ENCODE measurements around the gene ARHGEF12. TPM values are rescaled to one million over a fixed set of nuclear protein-coding genes. Genes with fewer than 3 reads are reported as not detected.

ARHGEF12 gene
- total RNA-seq, 1 experiment from 2014 or later = 132 TPM

DNA sequence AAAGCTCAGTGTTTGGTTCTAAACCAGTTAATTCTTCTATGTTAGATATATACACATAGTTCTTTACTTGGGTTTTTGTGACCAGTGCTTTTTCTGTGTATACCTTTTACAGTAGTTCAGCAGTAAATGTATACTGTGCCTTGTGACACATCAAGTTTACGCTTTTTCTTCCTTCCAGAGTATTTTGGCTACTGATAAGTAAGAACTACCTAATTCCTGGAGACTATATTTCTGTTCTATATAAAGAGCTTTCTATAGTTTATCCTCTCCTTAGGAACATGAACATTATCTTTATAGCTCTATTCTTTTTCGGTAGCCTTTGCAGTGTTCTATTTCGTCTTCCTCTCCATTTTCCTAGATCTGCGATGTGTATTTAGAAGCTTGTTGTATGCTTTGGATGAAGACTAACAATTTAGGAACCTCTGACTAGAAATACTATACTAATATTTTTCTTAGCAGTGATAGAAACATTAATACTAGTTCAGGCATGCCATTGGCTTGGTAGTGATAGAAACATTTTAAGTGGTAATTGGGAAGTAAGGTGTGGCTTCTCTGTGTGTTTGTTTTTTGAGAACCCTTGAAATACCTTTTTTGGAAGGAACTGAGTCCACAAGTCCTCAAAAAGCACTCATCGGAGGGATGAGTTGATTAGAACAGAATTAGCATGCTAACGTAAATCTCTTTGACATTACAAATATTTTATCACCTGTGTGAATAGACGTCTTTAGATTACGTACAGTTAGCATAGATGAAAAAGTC is 74.6 kb downstream of the ARHGEF12 start:
- TF ChIP-seq EZH2 (IDR thresholded peaks at IDR 0.05; ENCODE audit: borderline replicate concordance, low read depth, low read length, poor library complexity, severe bottlenecking) = no peak
- TF ChIP-seq, protein P1, sequence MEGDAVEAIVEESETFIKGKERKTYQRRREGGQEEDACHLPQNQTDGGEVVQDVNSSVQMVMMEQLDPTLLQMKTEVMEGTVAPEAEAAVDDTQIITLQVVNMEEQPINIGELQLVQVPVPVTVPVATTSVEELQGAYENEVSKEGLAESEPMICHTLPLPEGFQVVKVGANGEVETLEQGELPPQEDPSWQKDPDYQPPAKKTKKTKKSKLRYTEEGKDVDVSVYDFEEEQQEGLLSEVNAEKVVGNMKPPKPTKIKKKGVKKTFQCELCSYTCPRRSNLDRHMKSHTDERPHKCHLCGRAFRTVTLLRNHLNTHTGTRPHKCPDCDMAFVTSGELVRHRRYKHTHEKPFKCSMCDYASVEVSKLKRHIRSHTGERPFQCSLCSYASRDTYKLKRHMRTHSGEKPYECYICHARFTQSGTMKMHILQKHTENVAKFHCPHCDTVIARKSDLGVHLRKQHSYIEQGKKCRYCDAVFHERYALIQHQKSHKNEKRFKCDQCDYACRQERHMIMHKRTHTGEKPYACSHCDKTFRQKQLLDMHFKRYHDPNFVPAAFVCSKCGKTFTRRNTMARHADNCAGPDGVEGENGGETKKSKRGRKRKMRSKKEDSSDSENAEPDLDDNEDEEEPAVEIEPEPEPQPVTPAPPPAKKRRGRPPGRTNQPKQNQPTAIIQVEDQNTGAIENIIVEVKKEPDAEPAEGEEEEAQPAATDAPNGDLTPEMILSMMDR (conservative IDR thresholded peaks at IDR 0.05; ENCODE audit: low read depth, low read length) = no peak
- H3K27me3 ChIP-seq (replicated peaks; ENCODE audit: insufficient read depth, low read depth, low read length, poor library complexity) = no peaks in the 10 kb centered on the region
- H3K4me3 ChIP-seq (ENCODE audit: low read depth, low read length, poor library complexity, severe bottlenecking) = no peak overlapping the region
- no TSS peak for BruUV-seq (replicated peaks)
- H3K27ac ChIP-seq (ENCODE audit: low read depth, low read length, poor library complexity, severe bottlenecking) = no peak overlapping the region
- no peak for DNase-seq (ENCODE audit: low spot score)
- H3K36me3 ChIP-seq (ENCODE audit: insufficient read depth, low read length, poor library complexity, severe bottlenecking) = peaks cover 5% of the 10 kb centered on the region
- intact Hi-C loops (cut with micrococcal nuclease; ENCODE audit: unreplicated experiment) = no loop called here
- POLR2A ChIA-PET (ENCODE audit: low non-redundant PET) = no interaction called here
- H3K9me3 ChIP-seq (ENCODE audit: low read depth, low read length, poor library complexity, severe bottlenecking) = no peaks in the 10 kb centered on the region
- CTCF ChIA-PET = no interaction called here
- H3K4me1 ChIP-seq (ENCODE audit: insufficient read depth, low read length, poor library complexity, severe bottlenecking) = peaks cover 23% of the 10 kb centered on the region

DNA sequence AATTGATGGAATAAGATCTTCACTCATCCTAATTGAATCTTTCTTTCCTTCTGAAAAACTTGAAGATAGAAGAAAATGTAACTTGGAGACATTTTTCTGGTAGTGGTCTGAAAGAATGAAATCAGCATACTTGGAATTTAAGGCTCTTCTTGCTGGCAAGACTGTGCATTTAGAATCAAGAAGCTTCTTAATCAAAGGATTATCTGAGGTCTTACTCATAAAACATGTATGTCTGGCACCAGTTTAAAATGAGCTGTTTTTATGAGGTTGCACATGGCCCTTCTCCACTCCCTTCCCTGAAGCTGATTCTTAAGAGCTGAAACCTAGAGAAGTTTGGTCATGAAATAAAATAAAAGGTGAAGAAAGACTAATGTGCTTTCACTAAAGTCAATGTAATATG is 77.3 kb downstream of the ARHGEF12 start:
- TF ChIP-seq, protein P1 (conservative IDR thresholded peaks at IDR 0.05; ENCODE audit: low read depth, low read length) = no peak
- no peak for TF ChIP-seq EZH2 (IDR thresholded peaks at IDR 0.05; ENCODE audit: borderline replicate concordance, low read depth, low read length, poor library complexity, severe bottlenecking)
- DNase-seq (ENCODE audit: low spot score) = peak; percentile 76
- BruUV-seq (replicated peaks) = no TSS peak
- intact Hi-C loops (cut with micrococcal nuclease; ENCODE audit: unreplicated experiment) = no loop called here
- no peaks in the 10 kb centered on the region for H3K27me3 ChIP-seq (replicated peaks; ENCODE audit: insufficient read depth, low read depth, low read length, poor library complexity)
- no peaks in the 10 kb centered on the region for H3K36me3 ChIP-seq (ENCODE audit: insufficient read depth, low read length, poor library complexity, severe bottlenecking)
- CTCF ChIA-PET = no interaction called here
- POLR2A ChIA-PET (ENCODE audit: low non-redundant PET) = interaction anchor here (0.7 kb wide), 1 partner anchor 13 kb away, joined by 4 read pairs; no protein-coding TSS in a partner anchor
- no peak overlapping the region for H3K4me3 ChIP-seq (ENCODE audit: low read depth, low read length, poor library complexity, severe bottlenecking)
- peak overlapping the region; percentile 16 for H3K27ac ChIP-seq (ENCODE audit: low read depth, low read length, poor library complexity, severe bottlenecking)
- H3K9me3 ChIP-seq (ENCODE audit: low read depth, low read length, poor library complexity, severe bottlenecking) = no peaks in the 10 kb centered on the region
- peaks cover 22% of the 10 kb centered on the region for H3K4me1 ChIP-seq (ENCODE audit: insufficient read depth, low read length, poor library complexity, severe bottlenecking)

DNA sequence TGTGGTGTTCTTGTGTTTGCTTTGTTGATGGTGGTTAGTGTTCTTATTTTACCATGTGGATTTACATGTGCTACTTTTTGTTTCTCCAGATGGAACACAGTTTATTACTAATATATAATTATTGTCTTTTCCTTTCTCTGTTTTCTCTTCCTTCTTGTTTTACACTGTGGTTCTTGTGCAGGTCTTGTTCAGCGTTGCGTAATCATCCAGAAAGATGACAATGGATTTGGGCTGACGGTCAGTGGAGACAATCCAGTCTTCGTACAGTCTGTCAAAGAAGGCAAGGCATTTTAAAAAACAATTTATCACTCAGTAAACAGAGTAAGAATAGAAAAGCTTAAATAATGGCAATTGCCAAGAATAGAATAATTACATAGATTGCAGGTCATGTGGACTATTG is 84.4 kb downstream of the ARHGEF12 start:
- Histone ChIP-seq H3K4me3 (ENCODE audit: low read depth, low read length, poor library complexity, severe bottlenecking) (no peak overlapping the region), H3K27me3 (replicated peaks; ENCODE audit: insufficient read depth, low read depth, low read length, poor library complexity) (no peaks in the 10 kb centered on the region), H3K36me3 (ENCODE audit: insufficient read depth, low read length, poor library complexity, severe bottlenecking) (peaks cover 25% of the 10 kb centered on the region), H3K27ac (ENCODE audit: low read depth, low read length, poor library complexity, severe bottlenecking) (no peak overlapping the region), H3K9me3 (ENCODE audit: low read depth, low read length, poor library complexity, severe bottlenecking) (no peaks in the 10 kb centered on the region), H3K4me1 (ENCODE audit: insufficient read depth, low read length, poor library complexity, severe bottlenecking) (no peaks in the 10 kb centered on the region)
- TF ChIP-seq, protein P1 (conservative IDR thresholded peaks at IDR 0.05; ENCODE audit: low read depth, low read length) = no peak
- TF ChIP-seq EZH2 (IDR thresholded peaks at IDR 0.05; ENCODE audit: borderline replicate concordance, low read depth, low read length, poor library complexity, severe bottlenecking) = no peak
- ChIA-PET CTCF (no interaction called here), POLR2A (ENCODE audit: low non-redundant PET) (no interaction called here)
- DNase-seq (ENCODE audit: low spot score) = no peak
- no TSS peak for BruUV-seq (replicated peaks)
- intact Hi-C loops (cut with micrococcal nuclease; ENCODE audit: unreplicated experiment) = no loop called here
